ENCODE data around the gene WDR73. TPM values are rescaled to one million over a fixed set of nuclear protein-coding genes. Genes with fewer than 3 reads are reported as not detected.
"Not testable (repeated sequence)": the region's sequence is repeated elsewhere in the genome, so short reads cannot be mapped to it uniquely, and the experiment has no call there.

WDR73 gene
- polyA plus RNA-seq, 3 donors: 36.4 to 60.0 (median 56.1) TPM

- peak; percentile 20 for DNase-seq
Observed at GRCh38 chr15:84659904-84660781, 6.1 kb upstream of the WDR73 start.

DNA sequence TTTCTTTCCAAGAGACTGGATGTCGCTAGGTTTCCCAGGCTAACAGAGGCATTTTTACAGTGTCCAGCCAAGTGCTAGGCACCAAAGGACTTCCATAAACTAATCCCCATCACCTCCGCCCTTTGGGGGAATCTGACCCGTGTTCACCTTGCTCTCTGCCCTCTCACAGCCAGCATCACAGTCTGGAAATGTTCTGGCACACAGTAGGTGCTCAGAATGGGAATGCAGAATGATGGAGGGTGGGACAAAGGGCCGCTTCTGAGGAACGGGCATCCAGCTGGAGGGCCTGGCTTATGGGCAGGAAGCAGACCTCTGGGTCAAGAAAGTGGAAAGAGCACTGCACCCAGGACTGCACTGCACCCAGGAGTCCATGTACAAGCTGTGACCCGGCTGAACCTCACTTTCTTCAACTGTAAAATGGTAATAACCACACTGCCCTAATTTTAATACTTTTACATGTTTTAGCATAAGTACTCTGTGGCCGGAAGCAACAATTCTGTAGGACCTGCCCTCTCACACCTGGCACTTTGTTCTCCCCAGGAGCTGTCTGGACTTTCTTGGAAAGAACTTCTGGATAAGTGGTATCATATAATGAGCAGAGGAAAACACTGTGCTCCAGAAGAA lies 4.8 kb upstream of the WDR73 start:
- no peak for DNase-seq

GRCh38 chr15:84658080-84658787 lies 4.2 kb upstream of the WDR73 start, which contains the start of gene NMB:
TSS of gene NMB (minus strand) at chr15:84658199. CDS start at chr15:84658152, 47 bp downstream.
- DNase-seq: peak; percentile 74

DNA sequence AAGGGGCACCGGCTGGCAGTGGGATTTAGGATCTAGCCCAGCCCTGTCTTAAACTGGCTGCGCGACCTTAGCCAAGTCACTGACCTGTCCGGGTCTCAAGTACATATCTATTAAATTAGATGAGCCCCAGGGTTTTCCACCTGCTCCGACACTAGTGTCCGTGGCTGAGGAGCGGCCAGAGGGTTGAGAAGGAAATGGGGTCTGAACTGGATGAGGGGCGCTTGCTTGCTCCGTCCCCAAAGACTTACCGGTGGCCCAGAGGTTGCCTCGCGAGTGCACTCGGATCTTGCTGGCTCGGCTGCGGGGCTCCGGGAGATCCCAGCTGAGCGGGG lies 3.6 kb upstream of the WDR73 start:
- no peak for DNase-seq

GRCh38 chr15:84656972-84657371 lies 2.9 kb upstream of the WDR73 start:
- DNase-seq: no peak

DNA sequence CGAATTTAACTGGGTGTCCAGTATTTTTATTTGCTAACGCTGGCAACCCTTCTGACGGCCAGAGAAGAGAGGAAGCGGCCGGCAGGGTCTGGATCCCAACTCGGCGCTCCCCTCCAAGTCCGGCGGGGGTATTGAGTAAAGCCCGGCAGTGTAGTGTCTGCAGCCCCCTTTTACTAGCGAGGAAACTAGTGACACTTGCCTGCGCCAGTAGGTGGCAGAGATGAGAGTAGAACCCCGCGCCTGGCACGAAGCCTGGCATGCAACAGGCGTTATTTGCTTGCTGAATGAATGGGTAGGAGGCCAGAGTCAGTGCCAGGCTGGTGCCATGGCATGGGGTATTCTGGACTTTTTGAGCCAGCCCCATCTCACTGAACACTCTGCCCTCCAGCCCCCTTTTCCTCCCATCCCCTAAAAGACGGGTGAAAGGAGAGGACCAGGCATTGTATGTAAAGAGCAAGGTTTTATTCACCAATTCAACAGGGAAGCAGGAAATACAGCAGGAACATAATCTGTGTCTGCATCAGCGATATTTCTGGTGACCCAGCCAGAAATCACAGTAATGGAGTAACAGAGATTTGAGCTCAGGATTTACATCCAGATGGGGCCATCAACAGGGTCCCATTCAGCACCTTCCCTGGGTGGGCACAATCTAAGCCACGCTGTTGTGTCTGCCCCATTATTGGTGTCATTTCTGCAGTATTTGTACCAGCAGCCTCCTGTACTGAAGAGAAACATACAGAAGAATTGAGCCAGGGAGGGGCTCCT lies 788 bp upstream of the WDR73 start:
- peak; percentile 67 for DNase-seq

GRCh38 chr15:84653584-84653909 lies 536 bp downstream of the WDR73 start:
- DNase-seq: no peak

DNA sequence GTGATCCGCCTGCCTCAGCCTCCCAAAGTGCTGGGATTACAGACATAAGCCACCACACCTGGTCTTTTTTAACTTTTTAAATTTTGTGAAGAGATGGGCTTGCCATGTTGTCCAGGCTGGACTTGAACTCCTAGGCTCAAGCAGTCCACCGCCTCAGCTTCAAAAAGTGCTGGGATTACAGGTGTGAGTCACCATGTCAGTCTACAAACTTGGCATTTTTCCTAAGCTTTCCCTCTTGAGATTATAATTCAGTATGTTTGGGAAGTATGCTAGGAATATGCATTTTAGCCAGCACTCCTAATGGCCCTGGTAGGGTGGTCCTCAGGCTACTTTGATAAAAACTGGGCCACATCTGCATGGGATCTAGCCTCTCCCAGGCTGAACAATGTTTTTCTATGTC lies 4.4 kb downstream of the WDR73 start:
- no peak for DNase-seq

GRCh38 chr15:84648539-84648938 lies 5.5 kb downstream of the WDR73 start:
- DNase-seq: no peak

DNA sequence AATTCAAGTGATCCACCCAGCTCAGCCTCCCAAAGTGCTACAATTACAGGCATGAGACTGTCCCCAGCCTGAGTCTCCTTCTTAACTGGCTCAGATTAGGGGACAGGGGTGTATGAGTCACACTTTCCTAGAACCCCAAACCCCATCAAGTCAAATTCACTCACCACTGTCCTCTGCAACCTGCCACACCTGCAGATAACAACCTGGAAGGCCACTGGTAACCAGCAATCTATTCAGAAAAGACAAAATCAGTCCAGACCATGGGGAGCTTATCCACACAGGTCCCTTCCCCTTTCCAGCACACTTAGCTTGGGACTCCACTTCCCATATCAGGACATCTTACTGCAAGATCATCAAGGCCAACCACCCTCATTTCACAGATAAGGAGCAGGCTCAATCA lies 6.4 kb downstream of the WDR73 start:
- DNase-seq: no peak

DNA sequence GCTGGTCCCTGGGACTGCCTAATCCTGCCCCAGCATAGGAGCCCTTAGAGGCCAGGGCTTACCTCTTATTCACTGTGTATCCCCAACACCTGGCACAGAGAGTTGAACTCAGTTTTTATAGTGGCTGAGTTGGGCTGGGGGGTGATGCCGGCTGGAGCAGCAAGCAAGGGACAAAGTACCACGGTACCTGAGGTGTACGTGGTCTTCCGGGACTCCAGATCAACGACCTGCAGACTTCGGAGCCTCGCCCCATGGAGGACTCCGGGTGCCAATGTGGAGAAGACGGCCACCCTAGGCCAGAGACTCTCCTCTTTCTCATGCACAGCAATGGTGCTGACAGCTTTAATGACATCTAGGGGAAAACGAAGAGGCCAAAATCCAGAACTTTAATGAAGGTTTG lies 8.1 kb downstream of the WDR73 start:
- DNase-seq: no peak

GRCh38 chr15:84645496-84645895 lies 8.6 kb downstream of the WDR73 start:
- DNase-seq: no peak

DNA sequence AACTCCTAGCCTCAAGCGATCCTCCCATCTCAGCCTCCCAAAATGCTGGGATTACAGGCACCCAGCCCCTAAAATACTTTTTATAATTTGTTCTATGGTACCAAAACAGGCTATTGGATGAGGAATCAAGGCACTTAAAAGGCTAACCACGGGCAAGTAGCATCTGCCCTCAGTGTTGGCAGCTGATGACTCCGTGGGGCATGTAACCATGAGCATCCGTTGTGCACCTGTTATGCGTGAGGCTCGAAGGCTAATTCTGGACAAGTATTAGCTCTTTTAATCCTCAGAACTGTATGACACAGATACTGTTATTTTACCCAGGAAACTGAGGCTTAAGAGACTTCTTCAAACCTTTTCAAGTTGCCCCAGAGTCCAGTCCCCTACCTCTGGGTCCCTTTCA lies 10.2 kb downstream of the WDR73 start:
- no peak for DNase-seq

DNA sequence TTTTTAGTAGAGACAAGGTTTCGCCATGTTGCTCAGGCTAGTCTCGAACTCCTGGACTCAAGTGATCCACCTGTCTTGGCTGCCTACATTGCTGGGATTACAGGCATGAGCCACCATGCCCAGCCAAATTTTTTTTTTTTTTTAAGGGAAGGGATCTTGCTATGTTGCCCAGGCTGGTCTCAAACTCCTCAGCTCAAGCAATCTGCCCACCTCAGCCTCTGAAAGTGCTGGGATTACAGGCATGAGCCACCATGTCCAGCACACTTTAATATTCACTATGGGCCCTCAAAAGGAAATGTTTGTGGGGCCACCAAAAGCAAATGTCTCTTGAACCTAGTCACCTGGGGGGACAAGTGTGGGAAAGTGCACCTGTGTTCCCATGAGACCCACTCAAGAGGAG lies 11.4 kb downstream of the WDR73 start:
- not testable (repeated sequence) for DNase-seq

GRCh38 chr15:84641871-84642270 lies 12.2 kb downstream of the WDR73 start:
- not testable (repeated sequence) for DNase-seq

DNA sequence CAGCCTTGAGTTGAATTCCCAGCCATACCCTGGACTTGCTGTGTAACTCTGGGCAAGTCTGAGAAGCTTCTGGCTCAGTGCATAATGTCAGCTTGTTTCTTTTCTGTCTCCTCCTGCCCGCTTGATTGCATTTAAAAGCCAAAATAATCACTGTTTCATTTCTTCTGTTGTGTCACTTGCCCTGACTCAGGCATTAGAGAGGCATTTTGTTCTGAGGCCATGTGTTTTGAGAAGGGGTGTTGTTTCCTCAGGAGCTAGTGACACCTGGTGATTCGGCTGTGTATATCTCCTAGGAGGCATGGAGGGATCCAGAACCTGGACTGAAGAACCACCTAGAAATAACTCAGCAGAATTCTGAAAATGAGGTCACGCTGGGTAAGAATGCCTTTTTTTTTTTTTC lies 16.0 kb downstream of the WDR73 start:
- DNase-seq: no peak

GRCh38 chr15:84634228-84634837 lies 19.8 kb downstream of the WDR73 start:
- no peak for DNase-seq

GRCh38 chr15:84633311-84634227 lies 20.5 kb downstream of the WDR73 start:
- peak; percentile 68 for DNase-seq

DNA sequence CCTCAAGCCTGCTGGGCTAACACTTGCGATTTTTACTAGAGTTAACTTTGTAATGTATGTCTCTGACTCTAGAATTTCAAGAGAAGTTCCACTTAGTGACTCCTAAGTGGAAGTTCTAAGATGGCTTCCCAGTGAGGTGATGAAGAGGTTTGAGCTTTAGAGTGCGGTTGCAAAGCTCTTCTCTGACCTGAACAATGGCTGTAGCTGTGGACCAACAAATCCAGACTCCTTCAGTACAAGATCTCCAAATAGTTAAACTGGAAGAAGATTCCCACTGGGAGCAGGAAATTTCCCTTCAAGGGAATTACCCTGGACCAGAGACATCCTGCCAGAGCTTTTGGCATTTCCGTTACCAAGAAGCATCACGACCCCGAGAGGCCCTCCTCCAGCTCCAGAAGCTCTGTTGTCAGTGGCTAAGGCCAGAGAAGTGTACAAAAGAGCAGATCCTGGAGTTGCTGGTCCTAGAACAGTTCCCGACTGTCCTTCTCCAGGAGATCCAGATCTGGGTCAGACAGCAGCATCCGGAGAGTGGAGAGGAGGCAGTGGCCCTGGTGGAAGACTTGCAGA lies 22.3 kb downstream of the WDR73 start:
- DNase-seq: no peak

- no peak for DNase-seq
Observed at GRCh38 chr15:84629033-84629432, 25.1 kb downstream of the WDR73 start.
